ENCODE measurements around the gene GALNT18.
"Not testable (repeated sequence)": the region's sequence is repeated elsewhere in the genome, so short reads cannot be mapped to it uniquely, and the experiment has no call there.

GALNT18 gene

GRCh38 chr11:11372461-11372860, 249.3 kb downstream of the GALNT18 start:
- DNase-seq (ENCODE audit: extremely low read depth, low read depth) = no peak
- TF ChIP-seq CTCF (IDR thresholded peaks at IDR 0.05; ENCODE audit: low read depth, low read length) = no peak

- no peak for TF ChIP-seq CTCF (IDR thresholded peaks at IDR 0.05; ENCODE audit: low read depth, low read length)
- no peak for DNase-seq (ENCODE audit: extremely low read depth, low read depth)
Measured at GRCh38 chr11:11370962-11371303, 250.9 kb downstream of the GALNT18 start.

GRCh38 chr11:11370255-11370961, 251.4 kb downstream of the GALNT18 start:
- DNase-seq (ENCODE audit: extremely low read depth, low read depth) = no peak
- TF ChIP-seq CTCF (IDR thresholded peaks at IDR 0.05; ENCODE audit: low read depth, low read length) = no peak

- TF ChIP-seq CTCF (IDR thresholded peaks at IDR 0.05; ENCODE audit: low read depth, low read length) = no peak
- DNase-seq (ENCODE audit: extremely low read depth, low read depth) = no peak
Measured at GRCh38 chr11:11366793-11367192, 255.0 kb downstream of the GALNT18 start.

- TF ChIP-seq CTCF (IDR thresholded peaks at IDR 0.05; ENCODE audit: low read depth, low read length) = no peak
- no peak for DNase-seq (ENCODE audit: extremely low read depth, low read depth)
Measured at GRCh38 chr11:11363674-11364073, 258.1 kb downstream of the GALNT18 start.

GRCh38 chr11:11359611-11360010, 262.2 kb downstream of the GALNT18 start:
- no peak for DNase-seq (ENCODE audit: extremely low read depth, low read depth)
- TF ChIP-seq CTCF (IDR thresholded peaks at IDR 0.05; ENCODE audit: low read depth, low read length) = no peak

- no peak for TF ChIP-seq CTCF (IDR thresholded peaks at IDR 0.05; ENCODE audit: low read depth, low read length)
- no peak for DNase-seq (ENCODE audit: extremely low read depth, low read depth)
Measured at GRCh38 chr11:11356842-11357241, 265.0 kb downstream of the GALNT18 start.

GRCh38 chr11:11352878-11353277, 268.9 kb downstream of the GALNT18 start, which contains the start of gene CSNK2A3:
TSS of gene CSNK2A3 (minus strand) at chr11:11353250. CDS start at chr11:11353119, 131 bp downstream.
- not testable (repeated sequence) for DNase-seq (ENCODE audit: extremely low read depth, low read depth)

- not testable (repeated sequence) for DNase-seq (ENCODE audit: extremely low read depth, low read depth)
Measured at GRCh38 chr11:11351851-11352250, 270.0 kb downstream of the GALNT18 start.

Measured in AG09319 (cell line).